Posterior cingulate gyrus (tissue), 11 donors: ENCODE measurements around the gene PDGFRA.
"Not testable (repeated sequence)": the region's sequence is repeated elsewhere in the genome, so short reads cannot be mapped to it uniquely, and the experiment has no call there.

ENCODE experiments used
- DNase-seq, 10 donors: peaks; one replicate each; pipeline versions ENCODE4 v3.0.0 to v3.0.0-alpha.2; 2020 to 2021; ENCODE audit warnings: mixed read lengths in 3 of 10
- intact Hi-C: fragments of 100-400 bp; cut with DNase I; formaldehyde crosslinking; loops from one replicate; pipeline ENCODE4 v1.15.1; 2023

The PDGFRA gene

GRCh38 chr4:54243541-54243940 lies 14.4 kb downstream of the PDGFRA start:
- peak in 1 of 10 donors; percentile 16 for DNase-seq
- intact Hi-C loops: not testable (repeated sequence)

DNA sequence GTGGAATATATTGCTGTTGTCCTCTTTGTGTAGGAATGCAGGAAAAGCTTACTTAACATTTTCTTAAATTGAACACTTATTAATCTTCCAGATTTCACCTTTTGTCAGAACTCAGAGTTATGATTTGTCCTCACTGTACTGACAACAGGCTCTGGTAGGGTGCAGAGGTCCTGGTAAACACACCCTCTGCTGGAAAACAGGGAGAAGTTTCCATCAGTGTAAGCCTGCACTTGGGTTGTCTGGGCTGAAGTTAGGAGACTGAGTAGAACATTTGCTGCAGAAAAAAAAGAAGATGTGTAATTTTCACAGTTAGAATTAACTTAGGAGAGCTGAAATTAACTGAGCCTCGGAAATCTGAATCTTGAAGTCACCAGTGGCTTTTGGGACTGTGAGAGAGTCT lies 23.2 kb downstream of the PDGFRA start:
- DNase-seq, intact Hi-C loops: not testable (repeated sequence)

GRCh38 chr4:54254116-54254914 lies 25.2 kb downstream of the PDGFRA start:
- no peak for DNase-seq
- intact Hi-C loops: no loop called here

DNA sequence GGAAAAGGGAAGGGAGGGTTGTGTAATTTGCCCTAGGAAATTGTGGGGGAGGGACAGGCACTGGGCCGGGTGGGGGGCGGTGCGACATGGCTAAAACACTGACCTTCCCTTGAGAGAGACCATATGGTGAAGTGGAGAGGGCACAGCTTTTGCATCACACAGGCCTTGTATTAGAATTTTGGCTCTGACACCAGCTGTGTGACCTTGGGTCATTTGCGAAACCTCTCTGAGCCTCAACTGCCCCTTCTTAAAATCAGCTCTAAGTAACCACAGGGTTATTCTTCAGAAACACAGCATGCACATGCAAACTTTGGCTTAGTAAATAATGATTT lies 25.8 kb downstream of the PDGFRA start:
- no peak for DNase-seq
- intact Hi-C loops: no loop called here

GRCh38 chr4:54255881-54256280 lies 26.8 kb downstream of the PDGFRA start:
- intact Hi-C loops: no loop called here
- DNase-seq: no peak

- intact Hi-C loops: no loop called here
- DNase-seq: no peak
Observed at GRCh38 chr4:54256491-54257486, 27.7 kb downstream of the PDGFRA start.

GRCh38 chr4:54265366-54265765 lies 36.3 kb downstream of the PDGFRA start:
- intact Hi-C loops: no loop called here
- DNase-seq: no peak

DNA sequence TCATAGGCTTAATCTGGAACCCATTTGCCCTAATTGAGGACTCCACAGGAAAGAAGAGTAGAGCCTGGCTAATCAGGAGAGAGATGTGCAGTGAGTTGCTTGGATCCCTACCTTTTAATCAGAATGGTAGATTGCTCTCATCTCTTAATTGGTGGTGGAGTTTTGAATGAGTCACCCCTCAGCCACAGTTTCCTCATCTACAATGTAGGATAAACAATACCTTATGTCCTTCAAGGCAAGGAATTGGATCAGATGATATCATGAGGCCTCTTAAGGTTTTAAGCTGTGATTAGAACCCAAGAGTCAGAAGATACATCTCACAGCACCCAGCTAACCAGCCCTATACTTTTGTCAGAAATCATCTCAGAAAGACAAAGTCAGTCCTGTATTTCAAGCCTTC lies 39.1 kb downstream of the PDGFRA start:
- no peak for DNase-seq
- intact Hi-C loops: no loop called here

- intact Hi-C loops: no loop called here
- DNase-seq: no peak
Observed at GRCh38 chr4:54271464-54271863, 42.4 kb downstream of the PDGFRA start.

- intact Hi-C loops: no loop called here
- DNase-seq: no peak
Observed at GRCh38 chr4:54272051-54272450, 43.0 kb downstream of the PDGFRA start.

DNA sequence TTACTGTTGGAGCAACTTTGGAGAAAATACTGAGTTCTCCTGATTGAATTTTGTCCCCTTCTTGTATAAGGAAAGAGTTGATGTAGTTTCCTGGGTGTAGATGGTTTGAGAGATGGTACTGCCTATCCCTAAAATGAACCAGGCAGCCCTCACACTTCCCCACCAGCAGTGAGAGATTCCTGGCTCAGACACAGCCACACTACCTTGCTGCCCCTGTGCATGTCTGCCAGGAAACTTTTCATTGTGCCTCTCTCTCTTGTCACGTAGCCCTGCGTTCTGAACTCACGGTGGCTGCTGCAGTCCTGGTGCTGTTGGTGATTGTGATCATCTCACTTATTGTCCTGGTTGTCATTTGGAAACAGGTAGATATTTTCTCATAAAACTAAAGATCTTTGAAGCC lies 45.2 kb downstream of the PDGFRA start:
- DNase-seq: no peak
- intact Hi-C loops: no loop called here

DNA sequence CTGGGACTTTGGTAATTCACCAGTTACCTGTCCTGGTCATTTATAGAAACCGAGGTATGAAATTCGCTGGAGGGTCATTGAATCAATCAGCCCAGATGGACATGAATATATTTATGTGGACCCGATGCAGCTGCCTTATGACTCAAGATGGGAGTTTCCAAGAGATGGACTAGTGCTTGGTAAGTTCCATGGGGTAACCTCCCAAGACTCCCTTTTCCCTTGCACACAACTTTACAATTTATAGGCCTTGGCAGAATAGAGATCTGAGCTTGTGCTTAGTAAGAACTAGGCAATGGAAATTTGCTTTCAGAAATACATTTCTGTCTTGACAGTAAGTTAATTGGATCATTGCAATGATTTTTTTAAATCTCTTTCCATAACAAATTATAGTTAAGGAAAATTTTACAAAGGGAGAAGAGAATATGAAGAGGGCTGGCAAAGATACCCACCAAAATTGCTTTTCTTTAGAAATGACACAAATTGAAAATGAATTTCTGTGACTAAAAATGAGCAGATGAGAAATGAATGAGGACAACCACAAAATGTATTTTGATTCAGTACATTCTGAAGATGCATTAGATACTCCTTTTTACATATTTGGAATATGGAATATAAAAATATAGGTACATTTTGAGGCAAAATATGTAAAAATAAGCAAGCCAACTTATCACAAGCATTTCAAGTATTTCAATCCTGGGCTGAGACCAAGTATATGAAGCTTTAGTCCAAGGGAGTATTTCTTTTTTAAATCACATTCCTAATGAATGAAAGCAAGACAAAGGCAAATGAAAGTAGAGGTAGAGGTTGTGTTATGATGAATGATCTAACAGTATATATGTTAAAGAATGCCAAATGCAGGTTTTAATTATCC lies 45.9 kb downstream of the PDGFRA start:
- intact Hi-C loops: no loop called here
- DNase-seq: no peak

DNA sequence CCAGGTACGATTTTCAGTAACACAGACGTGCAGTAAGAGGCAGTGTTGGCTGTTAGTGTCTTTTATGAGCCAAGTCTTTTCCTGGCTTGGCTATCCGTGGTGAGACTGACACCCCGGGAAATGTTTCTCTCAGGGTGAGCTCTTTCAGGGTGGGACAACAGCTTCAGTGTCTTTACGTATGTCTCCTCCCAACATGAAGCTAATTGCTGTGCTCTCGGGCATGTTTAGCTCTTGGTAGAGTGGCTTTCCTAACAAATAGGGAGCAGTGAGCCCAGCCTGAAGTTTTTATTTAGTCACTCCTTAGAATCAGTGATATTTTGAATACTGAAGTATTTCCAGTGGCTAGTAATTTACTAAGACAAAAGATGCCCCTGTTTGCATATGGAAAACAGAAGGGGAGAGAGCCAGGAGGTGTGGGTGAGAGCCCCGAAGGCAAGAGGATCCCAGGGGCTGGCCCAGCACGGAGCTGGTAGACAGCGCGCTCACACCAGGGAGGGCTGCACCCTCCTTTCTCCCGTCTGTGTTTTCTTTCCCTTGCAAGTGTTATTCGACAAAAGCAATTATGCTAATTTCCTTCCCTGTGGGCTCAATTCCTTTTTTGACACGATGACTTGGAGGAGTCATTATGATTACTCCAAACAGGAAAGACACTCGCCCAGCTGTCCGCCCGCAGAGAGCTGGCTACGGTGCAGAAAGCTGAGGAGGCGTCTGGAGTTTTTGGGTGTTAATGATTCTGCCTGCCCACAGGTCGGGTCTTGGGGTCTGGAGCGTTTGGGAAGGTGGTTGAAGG lies 47.7 kb downstream of the PDGFRA start:
- DNase-seq: no peak
- intact Hi-C loops: no loop called here

GRCh38 chr4:54277691-54278090 lies 48.6 kb downstream of the PDGFRA start:
- intact Hi-C loops: no loop called here
- DNase-seq: no peak

- DNase-seq: no peak
- intact Hi-C loops: no loop called here
Observed at GRCh38 chr4:54278216-54278615, 49.1 kb downstream of the PDGFRA start.

DNA sequence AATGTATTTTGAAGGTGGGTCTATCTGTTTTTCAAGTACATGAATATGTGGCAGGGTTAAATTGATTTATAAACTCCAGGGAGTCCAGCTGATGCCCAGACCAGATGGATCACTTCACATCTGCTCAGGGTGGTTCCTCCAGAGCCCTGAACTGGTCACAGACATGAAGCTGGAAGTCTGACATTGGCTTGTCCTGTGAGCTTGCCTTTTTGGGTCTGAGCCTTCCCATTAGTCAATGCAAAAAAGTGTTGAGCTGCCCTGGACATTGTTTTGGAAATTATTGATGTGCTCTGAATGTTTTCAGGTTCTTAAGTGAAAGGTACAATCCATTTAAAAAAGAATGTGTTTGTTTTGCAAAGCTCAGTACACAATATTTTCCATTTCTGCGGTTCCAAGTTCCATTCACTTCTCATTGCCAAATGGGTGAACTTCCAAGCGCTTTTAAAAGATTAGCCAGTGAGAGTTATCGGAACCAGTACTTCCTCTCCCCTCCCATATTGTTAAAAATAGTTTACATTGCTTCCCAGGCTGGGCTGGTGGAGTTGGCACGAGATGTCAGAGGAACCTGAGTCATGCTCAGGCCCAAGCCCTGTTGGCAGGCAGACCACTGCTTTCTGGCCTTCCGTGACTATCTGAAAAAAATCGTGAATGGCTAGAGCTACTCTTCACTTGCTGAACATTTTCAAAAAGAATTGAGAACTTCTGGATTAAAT lies 52.1 kb downstream of the PDGFRA start:
- DNase-seq: no peak
- intact Hi-C loops: no loop called here

DNA sequence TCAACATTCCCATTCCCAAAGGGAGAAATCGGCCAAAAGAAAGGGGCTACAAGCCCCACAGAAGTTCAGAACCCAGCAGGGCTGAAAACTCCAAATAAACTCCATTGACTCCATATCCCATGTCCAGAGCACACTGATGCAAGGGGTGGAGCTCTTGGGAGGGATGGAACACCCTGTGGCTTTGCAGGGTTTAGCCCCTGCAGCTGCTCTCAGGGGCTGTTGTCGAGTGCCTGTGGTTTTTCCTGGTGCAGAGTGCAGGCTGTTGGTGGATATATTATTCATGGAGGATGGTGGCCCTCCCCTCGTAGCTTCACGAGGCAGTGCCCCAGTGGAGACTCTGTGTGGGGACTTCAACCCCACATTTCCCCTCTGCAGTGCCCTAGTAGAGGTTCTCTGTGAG lies 53.7 kb downstream of the PDGFRA start:
- DNase-seq: no peak
- intact Hi-C loops: no loop called here

GRCh38 chr4:54289316-54289715 lies 60.2 kb downstream of the PDGFRA start:
- intact Hi-C loops: no loop called here
- DNase-seq: no peak

- DNase-seq: no peak
- intact Hi-C loops: no loop called here
Observed at GRCh38 chr4:54290980-54291379, 61.9 kb downstream of the PDGFRA start.
